Measurements from ENCODE around the gene RBFOX1.

Gene RBFOX1

GRCh38 chr16:7716660-7717550 is 384.3 kb downstream of the RBFOX1 start:
- DNase-seq = no peak

GRCh38 chr16:7722761-7723160 is 390.1 kb downstream of the RBFOX1 start:
- DNase-seq = no peak

GRCh38 chr16:7731141-7731540 is 398.5 kb downstream of the RBFOX1 start:
- DNase-seq = no peak

- no peak for DNase-seq
Measured at GRCh38 chr16:7736138-7736665, 403.6 kb downstream of the RBFOX1 start.

GRCh38 chr16:7742626-7743025 is 410.0 kb downstream of the RBFOX1 start:
- no peak for DNase-seq

- DNase-seq = no peak
Measured at GRCh38 chr16:7744546-7745264, 412.1 kb downstream of the RBFOX1 start.

- DNase-seq = no peak
Measured at GRCh38 chr16:7745276-7745675, 412.6 kb downstream of the RBFOX1 start.

GRCh38 chr16:7746941-7747340 is 414.3 kb downstream of the RBFOX1 start:
- no peak for DNase-seq

GRCh38 chr16:7748522-7748921 is 415.9 kb downstream of the RBFOX1 start:
- no peak for DNase-seq

GRCh38 chr16:7755347-7755882 is 422.8 kb downstream of the RBFOX1 start:
- no peak for DNase-seq
